Choroid plexus epithelial cell (primary cell): ENCODE results near the gene ZMYM3.
A peak's percentile ranks its signal among the peaks of the same experiment; 100 is the strongest.
"Not testable (repeated sequence)": the region's sequence is repeated elsewhere in the genome, so short reads cannot be mapped to it uniquely, and the experiment has no call there.

ENCODE experiments used
- DNase-seq: peaks from one replicate; pipeline ENCODE4 v3.0.0-alpha.2; 2010; ENCODE audit warnings: low read depth
- H3K4me3 ChIP-seq: 2 replicates; pipeline ENCODE4 v1.5.1; 2011; ENCODE audit warnings: low read depth, mild to moderate bottlenecking, control low read depth, low read length, moderate library complexity
- CTCF ChIP-seq: conservative IDR thresholded peaks from 2 replicates; pipeline ENCODE4 v1.5.1; 2011; ENCODE audit warnings: low read depth, mild to moderate bottlenecking, control low read depth, inconsistent platforms, low read length, moderate library complexity

The ZMYM3 gene

GRCh38 chrX:71269801-71270395 lies 16.0 kb upstream of the ZMYM3 start:
- no peak overlapping the region for H3K4me3 ChIP-seq
- DNase-seq = no peak
- TF ChIP-seq CTCF = no peak

GRCh38 chrX:71268624-71269023 lies 14.7 kb upstream of the ZMYM3 start:
- not testable (repeated sequence) for DNase-seq, H3K4me3 ChIP-seq

GRCh38 chrX:71256856-71257255 lies 2.9 kb upstream of the ZMYM3 start:
- no peak for DNase-seq

GRCh38 chrX:71256051-71256450 lies 2.1 kb upstream of the ZMYM3 start:
- no peak for DNase-seq
- H3K4me3 ChIP-seq = no peak overlapping the region
- no peak for TF ChIP-seq CTCF

More at GRCh38 chrX:71256856-71257255, 2.9 kb upstream of the ZMYM3 start:
- no peak for TF ChIP-seq CTCF
- no peak overlapping the region for H3K4me3 ChIP-seq

GRCh38 chrX:71253253-71254091 lies 468 bp downstream of the ZMYM3 start:
- peak overlapping the region; percentile 79 for H3K4me3 ChIP-seq
- DNase-seq = peak; percentile 44
- TF ChIP-seq CTCF = peak; percentile 60

GRCh38 chrX:71252221-71252620 lies 1.7 kb downstream of the ZMYM3 start:
- no peak for DNase-seq
- no peak for TF ChIP-seq CTCF
- H3K4me3 ChIP-seq = no peak overlapping the region

GRCh38 chrX:71251466-71251973 lies 2.4 kb downstream of the ZMYM3 start:
- DNase-seq = peak; percentile 16
- no peak overlapping the region for H3K4me3 ChIP-seq
- no peak for TF ChIP-seq CTCF
